ENCODE data around the gene ABCB8. TPM values are rescaled to one million over a fixed set of nuclear protein-coding genes. Genes with fewer than 3 reads are reported as not detected.
"Not testable (repeated sequence)": the region's sequence is repeated elsewhere in the genome, so short reads cannot be mapped to it uniquely, and the experiment has no call there.

Gene ABCB8
- polyA plus RNA-seq, 3 donors, result 21.8 to 37.3 (median 29.9) TPM

DNA sequence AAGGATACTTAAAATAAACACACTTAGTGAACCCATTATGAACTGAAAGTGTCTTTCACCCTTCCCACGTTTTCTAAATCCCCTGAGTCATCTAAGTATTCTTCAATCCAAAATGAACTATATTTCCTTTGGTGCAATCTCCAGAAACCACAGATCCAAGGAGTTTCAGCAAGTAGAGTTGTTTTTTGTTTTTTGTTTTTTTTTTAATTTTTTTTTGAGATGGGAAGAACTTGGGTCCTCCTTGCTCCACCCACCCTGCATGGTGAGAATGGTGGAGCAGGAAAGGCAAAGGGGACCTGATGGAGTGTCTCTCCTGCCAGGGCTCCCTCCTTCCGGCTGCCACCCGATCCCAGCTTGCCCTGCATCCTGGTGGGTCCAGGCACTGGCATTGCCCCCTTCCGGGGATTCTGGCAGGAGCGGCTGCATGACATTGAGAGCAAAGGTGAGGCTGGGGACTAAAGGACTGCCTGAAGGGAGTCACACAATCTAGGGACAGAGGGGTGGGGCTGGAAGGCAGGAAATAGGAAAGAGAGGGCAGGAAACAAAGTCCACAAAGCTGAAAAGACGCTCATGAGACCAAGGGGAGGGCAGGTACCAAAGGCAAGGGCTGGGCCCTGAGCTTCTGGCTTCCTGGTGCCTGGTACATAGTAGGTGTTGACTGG lies 16.1 kb upstream of the ABCB8 start:
- no peak for DNase-seq

DNA sequence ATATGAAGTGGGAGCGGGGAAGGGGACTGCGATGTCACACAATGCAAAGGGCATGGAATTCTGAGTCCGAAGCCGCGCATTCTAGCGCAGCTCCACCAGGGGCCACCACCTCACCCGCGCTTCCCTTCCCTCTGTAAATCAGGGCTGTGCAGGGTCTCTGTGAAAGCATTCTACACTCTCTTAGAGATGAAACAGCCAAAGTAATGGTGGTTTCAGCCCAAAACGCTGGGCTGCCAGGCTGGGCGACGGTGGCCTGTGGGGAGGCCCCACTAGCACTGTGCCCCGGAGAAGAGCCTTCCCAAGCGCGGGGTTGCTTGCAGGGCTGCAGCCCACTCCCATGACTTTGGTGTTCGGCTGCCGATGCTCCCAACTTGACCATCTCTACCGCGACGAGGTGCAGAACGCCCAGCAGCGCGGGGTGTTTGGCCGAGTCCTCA lies 15.3 kb upstream of the ABCB8 start:
- no peak for DNase-seq

DNA sequence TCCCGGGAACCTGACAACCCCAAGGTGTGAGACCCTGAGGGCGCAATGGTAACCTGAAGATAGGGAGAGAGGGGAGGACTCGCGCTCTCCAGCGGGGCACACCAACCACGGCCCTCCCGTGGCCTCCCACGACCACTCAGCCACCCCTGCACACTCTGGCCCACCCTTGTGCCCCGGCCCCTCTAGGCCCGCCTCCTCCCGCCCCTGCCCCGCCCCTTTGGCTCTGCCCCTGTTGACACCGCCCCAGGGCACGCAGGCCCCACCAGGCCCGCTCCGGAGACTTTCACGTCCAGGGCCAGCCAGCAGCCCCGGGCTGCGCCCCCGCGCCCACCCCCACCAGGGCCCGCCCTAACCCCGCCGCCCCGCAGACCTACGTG lies 14.9 kb upstream of the ABCB8 start:
- no peak for DNase-seq

- peak; percentile 87 for DNase-seq
Measured at GRCh38 chr7:151013733-151014497, 14.3 kb upstream of the ABCB8 start.

GRCh38 chr7:151014950-151015349 lies 13.3 kb upstream of the ABCB8 start:
- DNase-seq, result no peak

DNA sequence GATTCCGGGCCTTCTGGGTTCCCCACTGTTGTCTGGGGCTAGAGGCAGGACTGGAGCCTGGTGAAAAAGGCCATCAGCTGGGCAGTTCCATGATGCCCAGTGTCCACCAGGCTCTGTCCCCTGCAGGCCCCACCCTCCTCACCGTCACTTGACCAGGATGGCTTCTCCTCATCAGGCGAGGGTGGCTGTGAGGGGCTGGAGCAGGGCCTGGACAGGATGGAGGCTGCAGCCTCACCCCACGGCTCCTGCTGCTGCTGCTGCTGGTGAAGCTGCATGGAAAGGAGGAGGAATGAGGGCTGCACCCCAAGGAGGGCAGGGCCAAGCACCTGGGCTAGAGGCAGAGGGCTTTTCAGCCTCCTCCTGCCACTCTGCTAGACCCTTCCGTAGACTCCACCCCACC lies 12.3 kb upstream of the ABCB8 start:
- DNase-seq, result no peak

DNA sequence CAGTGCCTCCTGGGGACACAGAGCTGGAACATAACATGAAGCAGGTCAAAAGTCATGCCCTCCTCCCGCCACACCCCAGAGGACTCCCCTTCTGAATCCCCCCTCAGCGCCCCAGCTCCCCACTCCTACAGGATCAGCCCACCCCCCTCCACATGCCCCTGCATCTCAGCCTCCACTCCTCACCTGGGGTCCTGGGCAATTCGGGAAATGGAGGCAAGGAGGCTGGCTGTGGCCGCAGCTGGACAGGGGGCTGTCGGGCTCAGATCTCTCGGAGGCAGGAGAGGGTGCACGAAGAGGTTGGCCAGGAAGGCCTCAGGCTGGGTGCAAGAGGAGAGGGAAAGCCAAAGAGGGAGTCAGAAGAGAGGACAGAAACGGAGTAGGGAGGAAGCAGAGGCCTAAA lies 11.7 kb upstream of the ABCB8 start:
- no peak for DNase-seq

- DNase-seq, result no peak
Measured at GRCh38 chr7:151016942-151017341, 11.3 kb upstream of the ABCB8 start.

- DNase-seq, result no peak
Measured at GRCh38 chr7:151017370-151017952, 10.8 kb upstream of the ABCB8 start.

- DNase-seq, result peak; percentile 67
Measured at GRCh38 chr7:151017953-151018420, 10.3 kb upstream of the ABCB8 start.

DNA sequence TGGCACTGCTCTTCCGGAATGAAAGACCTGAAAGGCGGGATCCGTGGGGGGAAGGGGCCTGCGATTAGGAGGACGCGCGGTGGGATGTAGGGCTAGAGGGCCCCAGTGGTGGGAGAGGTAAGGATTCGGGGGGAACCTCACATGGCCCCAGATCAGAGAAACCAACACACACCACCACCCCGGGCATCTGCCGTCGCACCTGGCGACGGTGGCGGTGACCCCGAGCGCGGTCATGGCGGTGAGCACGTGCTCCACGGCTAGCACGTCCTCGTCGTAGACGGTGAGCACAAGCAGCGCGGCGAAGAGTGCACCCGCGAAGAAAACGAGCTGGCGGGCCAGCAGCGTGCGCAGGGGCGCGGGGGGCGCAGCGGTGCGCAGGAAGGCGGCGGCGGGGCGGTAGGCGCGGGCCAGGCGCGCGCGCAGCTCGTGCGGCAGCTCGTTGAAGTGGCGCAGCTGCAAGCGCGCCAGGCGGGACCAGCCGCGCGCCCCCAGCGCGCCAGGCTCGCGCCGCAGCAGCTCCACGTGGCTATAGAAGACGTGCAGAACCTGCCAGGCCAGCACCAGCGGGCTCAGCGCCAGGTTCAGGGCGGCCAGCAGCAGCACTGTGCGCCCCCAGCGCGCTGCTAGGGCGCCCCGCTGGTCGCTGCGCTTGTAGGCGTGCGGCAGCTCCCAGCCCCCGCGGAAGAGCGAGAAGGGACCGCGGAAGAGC lies 9.7 kb upstream of the ABCB8 start:
- DNase-seq, result no peak

DNA sequence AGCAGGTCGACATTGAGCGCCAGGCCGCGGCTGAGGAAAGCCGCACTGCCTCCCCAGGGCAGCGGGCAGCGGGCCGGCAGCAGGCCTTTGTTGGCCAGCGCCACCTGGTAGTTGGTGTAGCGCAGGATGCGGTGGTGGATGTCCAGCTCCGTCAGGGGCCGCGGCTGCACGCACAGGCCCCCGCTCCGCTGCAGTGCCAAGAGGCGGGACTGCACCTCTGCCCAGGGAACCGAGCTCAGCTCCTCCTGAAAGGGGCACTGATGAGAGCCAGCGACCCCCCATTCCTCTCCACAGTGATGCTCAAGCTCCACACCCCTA lies 9.2 kb upstream of the ABCB8 start:
- no peak for DNase-seq

- DNase-seq, result no peak
Measured at GRCh38 chr7:151020231-151020630, 8.0 kb upstream of the ABCB8 start.

- DNase-seq, result no peak
Measured at GRCh38 chr7:151023232-151023631, 5.0 kb upstream of the ABCB8 start.

- DNase-seq, result no peak
Measured at GRCh38 chr7:151024435-151025056, 3.7 kb upstream of the ABCB8 start, which contains the start of gene ATG9B. TSS of gene ATG9B (minus strand) at chr7:151024494. CDS start at chr7:151024423, 71 bp downstream.

GRCh38 chr7:151025924-151026671 lies 2.2 kb upstream of the ABCB8 start:
- no peak for DNase-seq

GRCh38 chr7:151026771-151027727 lies 1.2 kb upstream of the ABCB8 start:
- DNase-seq, result not testable (repeated sequence)

DNA sequence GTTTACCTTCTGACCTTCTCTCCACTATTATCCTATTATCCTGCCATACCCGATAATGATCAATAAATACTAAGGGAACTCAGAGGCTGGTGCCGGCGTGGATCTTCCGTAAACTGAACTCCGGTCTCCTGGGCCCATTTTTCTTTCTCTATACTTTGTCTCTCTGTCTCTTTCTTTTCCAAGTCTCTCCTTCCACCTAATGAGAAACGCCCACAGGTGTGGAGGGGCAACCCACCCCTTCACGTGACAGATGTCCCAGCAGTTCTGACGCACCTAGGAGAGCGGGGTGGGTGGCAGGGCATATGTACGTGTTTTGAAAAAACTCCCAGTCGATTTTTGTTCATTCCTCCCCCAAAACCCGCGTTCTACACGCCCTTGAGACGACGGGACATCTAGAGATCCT lies 521 bp upstream of the ABCB8 start:
- not testable (repeated sequence) for DNase-seq

DNA sequence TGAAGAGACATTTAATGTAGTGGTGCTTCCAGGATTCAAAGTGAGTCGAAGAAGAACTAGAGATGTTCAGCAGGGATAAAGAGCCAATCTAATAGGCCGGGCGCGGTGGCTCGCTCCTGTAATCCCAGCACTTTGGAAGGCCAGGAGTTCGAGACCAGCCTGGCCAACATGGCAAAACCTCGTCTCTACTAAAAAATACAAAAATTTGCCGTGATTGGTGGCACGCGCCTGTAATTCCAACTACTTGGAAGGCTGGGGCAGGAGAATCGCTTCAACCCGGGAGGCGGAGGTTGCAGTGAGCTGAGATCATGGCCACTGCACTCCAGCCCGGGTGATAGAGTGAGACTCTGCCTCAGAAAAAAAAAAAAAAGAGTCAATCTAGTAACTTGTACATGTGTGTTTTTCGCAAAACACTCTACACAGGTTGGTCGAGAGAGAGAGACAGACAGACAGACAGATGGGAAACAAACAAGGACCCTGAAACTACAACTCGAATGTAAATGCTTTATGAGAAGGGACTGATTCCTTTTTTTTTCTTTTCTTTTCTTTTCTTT lies 775 bp downstream of the ABCB8 start:
- no peak for DNase-seq

DNA sequence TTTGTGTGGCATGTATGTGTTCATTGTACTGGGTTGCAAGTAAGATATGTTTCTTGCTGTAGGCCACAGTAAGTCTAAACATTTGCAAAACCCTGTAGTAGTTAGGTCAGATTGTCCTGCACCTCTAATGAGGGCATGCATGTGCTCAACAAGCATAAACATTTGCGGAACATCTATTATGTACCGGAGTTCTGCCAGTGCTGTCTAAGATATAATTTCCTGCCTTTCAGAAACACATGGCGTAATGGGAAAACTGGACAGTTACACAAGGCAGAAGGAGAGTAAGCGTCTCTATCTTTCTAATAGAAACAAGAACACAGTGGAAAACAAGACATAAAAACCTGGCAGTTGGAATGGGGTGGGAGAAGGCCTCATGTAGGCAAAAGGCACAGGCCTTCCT lies 2.8 kb downstream of the ABCB8 start:
- no peak for DNase-seq
